MM.1S (cell line): ENCODE measurements around the gene FAM117A.
"Not testable (repeated sequence)": the region's sequence is repeated elsewhere in the genome, so short reads cannot be mapped to it uniquely, and the experiment has no call there.

Experiments used
- DNase-seq: peaks from one replicate; pipeline ENCODE4 v3.0.0-alpha.2; 2015
- H2AFZ ChIP-seq: fragments of 300-600 bp; sonication (generic); 2 replicates; pipeline ENCODE4 v1.6.0; 2016; ENCODE audit warnings: antibody characterized with exemption, low read length
- H3F3A ChIP-seq: fragments of 300-600 bp; sonication (generic); 2 replicates; pipeline ENCODE4 v1.6.1; 2016; ENCODE audit warnings: mild to moderate bottlenecking, antibody characterized with exemption, low read length, moderate library complexity, mixed read lengths; ENCODE audit not compliant: insufficient read depth
- H3K27ac ChIP-seq: fragments of 300-600 bp; sonication (generic); 2 replicates; pipeline ENCODE4 v1.5.1; 2016; ENCODE audit warnings: mild to moderate bottlenecking, low read length
- H3K27me3 ChIP-seq: fragments of 300-600 bp; sonication (generic); replicated peaks from 2 replicates; pipeline ENCODE4 v1.6.0; 2016; ENCODE audit warnings: low read length; ENCODE audit not compliant: insufficient read depth
- H3K36me3 ChIP-seq: fragments of 300-600 bp; sonication (generic); replicated peaks from 2 replicates; pipeline ENCODE4 v1.6.1; 2016; ENCODE audit warnings: mild to moderate bottlenecking, low read length, mixed read lengths; ENCODE audit not compliant: insufficient read depth
- H3K4me1 ChIP-seq: fragments of 300-600 bp; sonication (generic); 2 replicates; pipeline ENCODE4 v1.6.1; 2016; ENCODE audit warnings: low read length, mixed read lengths
- H3K4me2 ChIP-seq: fragments of 300-600 bp; sonication (generic); 2 replicates; pipeline ENCODE4 v1.6.0; 2016; ENCODE audit warnings: low read depth, low read length
- H3K4me3 ChIP-seq: fragments of 300-600 bp; sonication (generic); 2 replicates; pipeline ENCODE4 v1.5.1; 2016; ENCODE audit warnings: low read length, mixed read lengths
- H3K79me2 ChIP-seq: fragments of 300-600 bp; sonication (generic); 2 replicates; pipeline ENCODE4 v1.6.1; 2016; ENCODE audit warnings: mixed run types, low read length, mixed read lengths
- H3K9ac ChIP-seq: fragments of 300-600 bp; sonication (generic); 2 replicates; pipeline ENCODE4 v1.6.1; 2016; ENCODE audit warnings: low read length, mixed read lengths
- H3K9me2 ChIP-seq: fragments of 300-600 bp; sonication (generic); replicated peaks from 2 replicates; pipeline ENCODE4 v1.6.1; 2016; ENCODE audit warnings: mild to moderate bottlenecking, low read length, mixed read lengths; ENCODE audit not compliant: insufficient read depth
- H3K9me3 ChIP-seq: fragments of 300-600 bp; sonication (generic); replicated peaks from 2 replicates; pipeline ENCODE4 v1.6.1; 2016; ENCODE audit warnings: mild to moderate bottlenecking, low read length, mixed read lengths; ENCODE audit not compliant: insufficient read depth
- H4K20me1 ChIP-seq: fragments of 300-600 bp; sonication (generic); 2 replicates; pipeline ENCODE4 v1.6.1; 2016; ENCODE audit warnings: mild to moderate bottlenecking, low read length, moderate library complexity, mixed read lengths; ENCODE audit not compliant: insufficient read depth
- CTCF ChIP-seq: fragments of 300-600 bp; sonication (generic); IDR thresholded peaks from 2 replicates; pipeline ENCODE4 v1.5.1; 2016; ENCODE audit warnings: antibody characterized with exemption, low read length, mixed read lengths
- EZH2 ChIP-seq: fragments of 300-600 bp; sonication (generic); optimal IDR thresholded peaks from 2 replicates; pipeline ENCODE3; 2017; ENCODE audit warnings: low read depth, mild to moderate bottlenecking, antibody characterized with exemption, low read length, mixed read lengths
- EZH2phosphoT487 ChIP-seq: fragments of 300-600 bp; sonication (generic); IDR thresholded peaks from 2 replicates; pipeline ENCODE4 v1.6.1; 2018; ENCODE audit warnings: antibody characterized with exemption, low read length

Gene FAM117A

GRCh38 chr17:49727380-49727779 lies 36.6 kb downstream of the FAM117A start:
- H4K20me1 ChIP-seq: no peaks in the 10 kb centered on the region
- no peak overlapping the region for H3K4me3 ChIP-seq
- no peak overlapping the region for H3K27ac ChIP-seq
- no peaks in the 10 kb centered on the region for H3K9me2 ChIP-seq
- 0 out of 2 replicates have a peak, but pooled peaks cover 5% of the 10 kb centered on the region for H3K36me3 ChIP-seq
- H3K4me1 ChIP-seq: no peaks in the 10 kb centered on the region
- TF ChIP-seq EZH2phosphoT487 (no peak), CTCF (no peak), EZH2 (no peak)
- no peak overlapping the region for H3K9ac ChIP-seq
- H3F3A ChIP-seq: no peaks in the 10 kb centered on the region
- peaks cover 96% of the 10 kb centered on the region for H3K79me2 ChIP-seq
- no peaks in the 10 kb centered on the region for H3K9me3 ChIP-seq
- DNase-seq: no peak
- no peak overlapping the region for H2AFZ ChIP-seq
- no peaks in the 10 kb centered on the region for H3K27me3 ChIP-seq
- H3K4me2 ChIP-seq: no peak overlapping the region

GRCh38 chr17:49725452-49726130 lies 38.3 kb downstream of the FAM117A start:
- Histone ChIP-seq H3K27ac (no peak overlapping the region), H2AFZ (no peak overlapping the region), H3K9me3 (no peaks in the 10 kb centered on the region), H3K4me3 (no peak overlapping the region), H3K9me2 (no peaks in the 10 kb centered on the region), H3F3A (no peaks in the 10 kb centered on the region), H3K79me2 (peaks cover 84% of the 10 kb centered on the region), H3K4me1 (no peaks in the 10 kb centered on the region), H3K9ac (no peak overlapping the region), H3K36me3 (peaks cover 5% of the 10 kb centered on the region; the same call in 1 of the 2 replicates), H3K4me2 (no peak overlapping the region), H4K20me1 (no peaks in the 10 kb centered on the region), H3K27me3 (no peaks in the 10 kb centered on the region)
- DNase-seq: no peak
- TF ChIP-seq CTCF: no peak
- no peak for TF ChIP-seq EZH2phosphoT487
- TF ChIP-seq EZH2: no peak

GRCh38 chr17:49724552-49724951 lies 39.4 kb downstream of the FAM117A start:
- not testable (repeated sequence) for DNase-seq, H3F3A ChIP-seq, H3K9me2 ChIP-seq, H3K9me3 ChIP-seq, H3K9ac ChIP-seq, H3K36me3 ChIP-seq, H3K27me3 ChIP-seq, H3K4me1 ChIP-seq, H3K4me2 ChIP-seq, H2AFZ ChIP-seq, H3K4me3 ChIP-seq, H4K20me1 ChIP-seq, H3K27ac ChIP-seq
- H3K79me2 ChIP-seq: peaks cover 81% of the 10 kb centered on the region

GRCh38 chr17:49723423-49723822 lies 40.5 kb downstream of the FAM117A start:
- H3K9me2 ChIP-seq: no peaks in the 10 kb centered on the region
- H3K9me3 ChIP-seq: no peaks in the 10 kb centered on the region
- no peak for DNase-seq
- no peaks in the 10 kb centered on the region for H3K27me3 ChIP-seq
- no peak overlapping the region for H3K9ac ChIP-seq
- H3K4me3 ChIP-seq: no peak overlapping the region
- no peak overlapping the region for H3K27ac ChIP-seq
- H3K4me1 ChIP-seq: no peaks in the 10 kb centered on the region
- no peak for TF ChIP-seq CTCF
- TF ChIP-seq EZH2: no peak
- no peak for TF ChIP-seq EZH2phosphoT487
- H3K79me2 ChIP-seq: peaks cover 70% of the 10 kb centered on the region
- H4K20me1 ChIP-seq: no peaks in the 10 kb centered on the region
- H2AFZ ChIP-seq: no peak overlapping the region
- H3K4me2 ChIP-seq: no peak overlapping the region
- H3K36me3 ChIP-seq: peaks cover 13% of the 10 kb centered on the region
- H3F3A ChIP-seq: no peaks in the 10 kb centered on the region
